ENCODE results near the gene MRPS22.

Gene MRPS22

DNA sequence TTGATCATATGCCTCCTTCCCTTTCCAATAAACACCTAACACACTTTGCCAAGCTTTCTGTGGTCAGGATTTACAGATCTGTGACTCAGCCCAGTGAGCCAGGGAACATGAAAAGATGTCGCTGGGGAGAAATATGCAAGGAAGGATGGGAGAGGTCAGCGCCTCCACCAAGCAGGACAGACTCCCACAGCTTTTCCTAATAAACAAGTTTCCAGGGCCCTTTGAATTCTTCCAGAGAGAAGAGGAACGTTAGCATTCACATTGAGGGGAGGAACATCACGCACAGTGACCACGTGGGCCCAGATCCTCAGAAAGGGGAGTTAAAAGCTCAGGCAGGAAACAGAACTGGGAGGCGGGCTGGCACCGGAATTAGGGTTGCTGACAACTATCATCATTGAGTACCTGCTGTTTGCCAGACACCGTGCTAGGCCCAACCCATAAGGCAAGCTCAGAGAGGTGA is 33.3 kb upstream of the MRPS22 start:
- H3K4me3 ChIP-seq (ENCODE audit: control insufficient read depth, low read depth, low read length), result no peak overlapping the region
- TF ChIP-seq, protein P1, sequence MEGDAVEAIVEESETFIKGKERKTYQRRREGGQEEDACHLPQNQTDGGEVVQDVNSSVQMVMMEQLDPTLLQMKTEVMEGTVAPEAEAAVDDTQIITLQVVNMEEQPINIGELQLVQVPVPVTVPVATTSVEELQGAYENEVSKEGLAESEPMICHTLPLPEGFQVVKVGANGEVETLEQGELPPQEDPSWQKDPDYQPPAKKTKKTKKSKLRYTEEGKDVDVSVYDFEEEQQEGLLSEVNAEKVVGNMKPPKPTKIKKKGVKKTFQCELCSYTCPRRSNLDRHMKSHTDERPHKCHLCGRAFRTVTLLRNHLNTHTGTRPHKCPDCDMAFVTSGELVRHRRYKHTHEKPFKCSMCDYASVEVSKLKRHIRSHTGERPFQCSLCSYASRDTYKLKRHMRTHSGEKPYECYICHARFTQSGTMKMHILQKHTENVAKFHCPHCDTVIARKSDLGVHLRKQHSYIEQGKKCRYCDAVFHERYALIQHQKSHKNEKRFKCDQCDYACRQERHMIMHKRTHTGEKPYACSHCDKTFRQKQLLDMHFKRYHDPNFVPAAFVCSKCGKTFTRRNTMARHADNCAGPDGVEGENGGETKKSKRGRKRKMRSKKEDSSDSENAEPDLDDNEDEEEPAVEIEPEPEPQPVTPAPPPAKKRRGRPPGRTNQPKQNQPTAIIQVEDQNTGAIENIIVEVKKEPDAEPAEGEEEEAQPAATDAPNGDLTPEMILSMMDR (IDR thresholded peaks at IDR 0.05; ENCODE audit: control insufficient read depth, insufficient read depth, low read depth, low read length, missing control alignments), result no peak
- DNase-seq (ENCODE audit: low read depth), result peak; percentile 95

DNA sequence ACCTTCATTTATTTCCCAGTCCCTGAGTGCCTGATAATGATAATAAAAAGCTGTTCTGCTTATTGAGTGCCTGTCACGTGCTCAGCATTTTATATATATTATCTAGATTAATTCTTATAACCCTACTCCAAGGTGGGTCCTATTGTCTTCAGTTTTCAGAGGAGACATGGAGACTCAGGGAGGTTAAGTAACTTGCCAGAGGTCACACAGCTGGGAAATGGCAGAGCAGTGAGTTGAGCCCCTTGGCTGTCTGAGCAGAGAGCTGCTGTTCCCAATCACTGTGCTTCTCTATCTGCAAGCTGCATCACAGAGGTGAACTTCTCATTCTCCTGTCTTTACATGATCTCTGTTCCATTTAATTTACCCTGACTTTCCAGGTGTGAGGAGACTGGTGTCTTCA is 32.3 kb upstream of the MRPS22 start:
- no peak for DNase-seq (ENCODE audit: low read depth)
- H3K4me3 ChIP-seq (ENCODE audit: control insufficient read depth, low read depth, low read length), result no peak overlapping the region
- TF ChIP-seq, protein P1 (IDR thresholded peaks at IDR 0.05; ENCODE audit: control insufficient read depth, insufficient read depth, low read depth, low read length, missing control alignments), result no peak

- H3K4me3 ChIP-seq (ENCODE audit: control insufficient read depth, low read depth, low read length), result no peak overlapping the region
- TF ChIP-seq, protein P1 (IDR thresholded peaks at IDR 0.05; ENCODE audit: control insufficient read depth, insufficient read depth, low read depth, low read length, missing control alignments), result no peak
- DNase-seq (ENCODE audit: low read depth), result no peak
These were observed 31.4 kb upstream of the MRPS22 start for GRCh38 chr3:139312416-139312815.

DNA sequence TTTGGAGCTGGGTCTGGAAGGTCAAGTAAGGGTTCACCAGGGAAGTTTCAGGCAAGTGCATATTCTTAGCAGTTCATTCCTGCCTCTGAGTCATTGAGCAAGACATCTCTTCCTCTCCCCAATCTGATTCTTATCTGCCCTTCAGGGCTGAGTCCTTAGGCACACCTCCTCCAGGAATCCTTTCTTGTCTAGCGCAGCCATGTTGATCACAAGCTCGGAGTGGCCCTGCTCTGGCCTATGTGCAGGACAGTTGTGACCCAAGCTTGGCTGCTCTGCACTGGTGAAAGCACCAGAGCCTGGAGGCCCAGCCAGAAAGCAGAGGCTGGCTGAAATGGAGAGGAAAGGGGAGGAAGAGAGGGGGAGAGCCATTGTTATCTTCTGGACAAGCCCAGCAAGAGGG is 30.9 kb upstream of the MRPS22 start:
- TF ChIP-seq, protein P1 (IDR thresholded peaks at IDR 0.05; ENCODE audit: control insufficient read depth, insufficient read depth, low read depth, low read length, missing control alignments), result no peak
- no peak for DNase-seq (ENCODE audit: low read depth)
- H3K4me3 ChIP-seq (ENCODE audit: control insufficient read depth, low read depth, low read length), result no peak overlapping the region

GRCh38 chr3:139313921-139314320 is 29.9 kb upstream of the MRPS22 start:
- no peak for DNase-seq (ENCODE audit: low read depth)
- no peak overlapping the region for H3K4me3 ChIP-seq (ENCODE audit: control insufficient read depth, low read depth, low read length)
- TF ChIP-seq, protein P1 (IDR thresholded peaks at IDR 0.05; ENCODE audit: control insufficient read depth, insufficient read depth, low read depth, low read length, missing control alignments), result no peak

DNA sequence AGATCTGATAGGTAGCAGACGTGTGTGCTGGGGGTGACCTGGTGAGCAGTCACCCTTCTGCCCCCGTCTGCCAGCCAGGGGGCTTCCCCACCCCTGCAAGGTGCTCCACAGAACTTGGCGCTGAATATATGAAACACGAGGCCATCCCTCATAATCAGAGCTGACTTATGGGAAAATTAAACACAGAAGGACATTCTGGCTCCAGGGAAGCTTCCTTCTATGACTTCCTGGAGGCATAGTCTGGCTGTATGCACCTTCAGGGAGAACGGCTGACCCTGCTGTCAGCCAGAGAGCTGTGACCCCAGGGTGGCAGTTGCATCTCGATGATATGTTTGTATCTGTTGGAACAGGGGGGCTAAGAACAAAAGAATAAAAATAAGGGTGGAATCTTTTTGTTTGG is 26.6 kb upstream of the MRPS22 start:
- TF ChIP-seq, protein P1 (IDR thresholded peaks at IDR 0.05; ENCODE audit: control insufficient read depth, insufficient read depth, low read depth, low read length, missing control alignments), result no peak
- DNase-seq (ENCODE audit: low read depth), result no peak
- H3K4me3 ChIP-seq (ENCODE audit: control insufficient read depth, low read depth, low read length), result no peak overlapping the region

All from AG09309 (cell line).